AG09309 (cell line): Measurements from ENCODE around the gene NTN5.
"Not testable (repeated sequence)": the region's sequence is repeated elsewhere in the genome, so short reads cannot be mapped to it uniquely, and the experiment has no call there.

Source experiments
- DNase-seq: peaks from one replicate; pipeline ENCODE4 v3.0.0-alpha.2; 2010; ENCODE audit warnings: low read depth
- H3K4me3 ChIP-seq: 2 replicates; pipeline ENCODE4 v1.5.1; 2011; ENCODE audit warnings: mild to moderate bottlenecking, low read depth, low read length, moderate library complexity; ENCODE audit not compliant: control insufficient read depth
- TF ChIP-seq, protein P1 (sequence below): IDR thresholded peaks from 2 replicates; pipeline ENCODE4 v1.5.1; 2011; ENCODE audit warnings: mild to moderate bottlenecking, low read depth, low read length, inconsistent platforms; ENCODE audit not compliant: insufficient read depth, control insufficient read depth; ENCODE audit errors: missing control alignments

NTN5 gene

GRCh38 chr19:48660852-48661710 is 11.7 kb downstream of the NTN5 start:
- TF ChIP-seq, protein P1, sequence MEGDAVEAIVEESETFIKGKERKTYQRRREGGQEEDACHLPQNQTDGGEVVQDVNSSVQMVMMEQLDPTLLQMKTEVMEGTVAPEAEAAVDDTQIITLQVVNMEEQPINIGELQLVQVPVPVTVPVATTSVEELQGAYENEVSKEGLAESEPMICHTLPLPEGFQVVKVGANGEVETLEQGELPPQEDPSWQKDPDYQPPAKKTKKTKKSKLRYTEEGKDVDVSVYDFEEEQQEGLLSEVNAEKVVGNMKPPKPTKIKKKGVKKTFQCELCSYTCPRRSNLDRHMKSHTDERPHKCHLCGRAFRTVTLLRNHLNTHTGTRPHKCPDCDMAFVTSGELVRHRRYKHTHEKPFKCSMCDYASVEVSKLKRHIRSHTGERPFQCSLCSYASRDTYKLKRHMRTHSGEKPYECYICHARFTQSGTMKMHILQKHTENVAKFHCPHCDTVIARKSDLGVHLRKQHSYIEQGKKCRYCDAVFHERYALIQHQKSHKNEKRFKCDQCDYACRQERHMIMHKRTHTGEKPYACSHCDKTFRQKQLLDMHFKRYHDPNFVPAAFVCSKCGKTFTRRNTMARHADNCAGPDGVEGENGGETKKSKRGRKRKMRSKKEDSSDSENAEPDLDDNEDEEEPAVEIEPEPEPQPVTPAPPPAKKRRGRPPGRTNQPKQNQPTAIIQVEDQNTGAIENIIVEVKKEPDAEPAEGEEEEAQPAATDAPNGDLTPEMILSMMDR, result no peak
- DNase-seq, result peak; percentile 46
- H3K4me3 ChIP-seq, result no peak overlapping the region

DNA sequence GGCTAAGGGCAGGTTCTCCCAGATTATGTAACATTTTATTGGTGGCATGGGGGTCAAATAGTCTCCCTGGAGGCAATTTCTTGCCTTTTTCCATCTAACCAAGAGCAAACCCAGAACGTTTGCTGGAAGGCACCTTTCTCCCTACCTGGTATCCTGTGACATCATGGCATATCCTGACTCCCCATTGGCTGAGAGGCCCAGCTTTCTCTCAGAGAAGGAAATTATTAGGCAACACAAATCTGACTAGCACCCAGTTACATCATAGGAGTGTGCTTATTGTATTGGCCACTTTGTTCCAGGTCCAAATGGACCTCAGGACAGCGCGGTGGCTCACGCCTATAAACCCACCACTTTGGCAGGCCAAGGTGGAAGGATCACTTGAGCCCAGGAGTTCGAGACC is 13.0 kb downstream of the NTN5 start:
- no peak overlapping the region for H3K4me3 ChIP-seq
- TF ChIP-seq, protein P1, result no peak
- DNase-seq, result no peak

GRCh38 chr19:48658483-48658882 is 14.3 kb downstream of the NTN5 start:
- TF ChIP-seq, protein P1, result no peak
- no peak for DNase-seq
- no peak overlapping the region for H3K4me3 ChIP-seq

- DNase-seq, H3K4me3 ChIP-seq: not testable (repeated sequence)
Observed at GRCh38 chr19:48657828-48658227, 15.0 kb downstream of the NTN5 start.

DNA sequence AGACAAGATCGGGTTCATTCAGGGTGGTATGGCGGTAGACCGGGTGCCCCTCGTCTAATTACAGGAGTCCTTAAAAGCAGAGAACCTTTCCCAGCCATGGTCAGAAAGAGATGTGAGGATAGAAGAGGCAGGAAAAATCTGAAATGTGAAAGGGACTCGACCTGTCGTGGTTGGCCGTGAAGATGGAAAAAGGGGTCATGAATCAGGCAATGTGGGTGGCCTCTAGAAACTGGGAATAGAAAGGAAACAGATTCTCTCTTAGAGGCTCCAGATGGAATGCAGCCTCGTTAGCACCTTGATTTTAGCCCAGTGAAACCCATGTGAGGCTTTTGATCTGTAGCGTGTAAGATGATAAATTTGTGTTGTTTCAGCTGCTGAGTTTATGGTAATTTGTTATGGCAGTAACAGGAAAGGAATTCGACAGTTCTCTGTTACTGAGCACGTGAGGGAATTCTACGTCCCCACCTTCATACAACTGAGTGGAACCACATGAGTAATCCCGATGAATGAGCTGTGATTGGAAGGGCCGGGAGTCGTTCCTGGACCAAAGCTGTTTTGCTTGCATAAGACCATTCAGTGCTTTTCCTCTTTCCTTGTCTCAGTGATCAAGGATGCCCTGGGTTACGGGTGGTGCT is 15.9 kb downstream of the NTN5 start:
- TF ChIP-seq, protein P1, result no peak
- no peak overlapping the region for H3K4me3 ChIP-seq
- DNase-seq, result peak; percentile 69

DNA sequence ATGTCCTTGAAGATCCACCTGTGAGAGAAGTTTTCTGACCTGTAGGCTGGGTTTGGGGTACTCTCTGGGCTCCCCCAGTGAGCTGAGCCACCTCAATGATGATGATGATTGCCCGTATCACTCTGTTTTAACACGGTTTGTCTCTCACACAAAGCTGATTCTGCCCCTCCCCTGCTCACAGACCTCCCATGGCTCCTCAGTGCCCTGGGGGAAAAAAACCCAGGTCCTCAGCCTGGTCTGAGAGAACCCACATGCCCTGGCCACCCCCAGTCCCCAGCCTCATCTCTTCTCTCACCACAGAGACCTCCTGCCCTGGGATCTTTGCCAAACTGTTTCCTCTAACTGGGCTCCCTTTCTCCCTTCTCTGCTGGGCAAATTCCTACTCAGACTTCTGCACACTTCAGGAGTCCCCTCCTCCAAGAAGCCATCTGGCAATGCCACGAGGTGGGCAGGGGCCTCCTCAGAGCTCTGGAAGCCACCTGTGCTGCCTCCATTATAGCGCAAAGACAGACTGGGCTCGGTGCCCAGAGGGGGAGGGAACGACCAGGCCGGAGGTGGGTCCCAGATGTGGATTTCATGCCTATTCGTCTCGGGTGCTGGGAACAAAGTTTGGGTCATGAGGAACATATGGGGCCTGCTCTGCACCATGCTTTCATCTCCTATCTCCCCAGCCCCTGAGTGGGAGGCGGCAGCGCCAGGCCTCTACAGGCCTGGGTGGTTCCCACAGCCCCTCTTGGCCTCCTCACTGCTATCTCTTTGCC is 18.3 kb downstream of the NTN5 start:
- no peak overlapping the region for H3K4me3 ChIP-seq
- DNase-seq, result no peak
- TF ChIP-seq, protein P1, result no peak

GRCh38 chr19:48651683-48652048 is 21.2 kb downstream of the NTN5 start:
- no peak overlapping the region for H3K4me3 ChIP-seq
- TF ChIP-seq, protein P1, result no peak
- DNase-seq, result no peak
